B cell (primary cell): ENCODE measurements around the gene PHKG2. TPM values are rescaled to one million over a fixed set of nuclear protein-coding genes. Genes with fewer than 3 reads are reported as not detected.
A peak's percentile ranks its signal among the peaks of the same experiment; 100 is the strongest.

ENCODE experiments used
- ATAC-seq: fragments of 200-7000 bp; cut with Tn5 transposase; one replicate; pipeline ENCODE4 v1.10.0; 2021; ENCODE audit warnings: low read depth, mild to moderate bottlenecking, moderate number of reproducible peaks, moderate library complexity
- CTCF ChIA-PET: fragments of 350-600 bp; sonication (Branson Sonifier 250); formaldehyde crosslinking; loops from one replicate; lab custom pipeline; 2021; ENCODE audit warnings: antibody characterized with exemption, inconsistent platforms; lab: Charles Lee
- POLR2A ChIA-PET: fragments of 350-600 bp; sonication (Branson Sonifier 250); formaldehyde crosslinking; loops from one replicate; lab custom pipeline; 2021; ENCODE audit warnings: antibody characterized with exemption; lab: Charles Lee
- DNase-seq: peaks from one replicate; pipeline ENCODE4 v3.0.0; 2013
- H2AFZ ChIP-seq: 2 replicates; pipeline ENCODE4 v1.6.1; 2012; ENCODE audit warnings: mild to moderate bottlenecking, low read depth, low read length; ENCODE audit not compliant: insufficient read depth, poor library complexity, severe bottlenecking
- H3K27ac ChIP-seq, 2 donors: 1 replicate in 1 of 2; 2 replicates in 1 of 2; pipeline ENCODE4 v1.5.1; 2012 to 2013; ENCODE audit warnings: low read length in 2 of 2, mild to moderate bottlenecking in 2 of 2, moderate library complexity in 1 of 2
- H3K27me3 ChIP-seq, 4 experiments: fragments of 200-600 bp in 1 of 4; sonication (generic) in 1 of 4; replicated peaks in 1 of 4; 1 replicate in 2 of 4; 2 replicates in 2 of 4; pipeline versions ENCODE4 v1.6.1 to v1.7.0; 2013 to 2016; ENCODE audit warnings: low read length in 3 of 4, mild to moderate bottlenecking in 2 of 4, mixed read lengths in 1 of 4, moderate library complexity in 1 of 4; ENCODE audit not compliant: insufficient read depth in 4 of 4, control insufficient read depth in 3 of 4; ENCODE audit errors: control extremely low read depth in 1 of 4
- H3K36me3 ChIP-seq, 2 experiments: replicated peaks in 1 of 2; 1 replicate in 1 of 2; 2 replicates in 1 of 2; pipeline versions ENCODE4 v1.6.1 to v1.7.1; 2013; ENCODE audit warnings: low read length in 1 of 2; ENCODE audit not compliant: insufficient read depth in 2 of 2, control insufficient read depth in 1 of 2; ENCODE audit errors: control extremely low read depth in 1 of 2, extremely low read depth in 1 of 2
- H3K4me1 ChIP-seq, 2 donors: fragments of 200-600 bp in 1 of 2; sonication (generic) in 1 of 2; 1 replicate in 1 of 2; 2 replicates in 1 of 2; pipeline versions ENCODE4 v1.5.1 to v1.6.1; 2013 to 2017; ENCODE audit warnings: low read length in 2 of 2; ENCODE audit not compliant: control insufficient read depth in 2 of 2, insufficient read depth in 2 of 2
- H3K4me2 ChIP-seq: replicated peaks from 2 replicates; pipeline ENCODE3; 2012; ENCODE audit warnings: mild to moderate bottlenecking, low read depth, low read length; ENCODE audit not compliant: poor library complexity, severe bottlenecking
- H3K4me3 ChIP-seq, 5 experiments: fragments of 200-600 bp in 1 of 5; sonication (generic) in 1 of 5; 1 replicate in 3 of 5; 2 replicates in 2 of 5; pipeline versions ENCODE4 v1.5.1 to v1.7.0; 2011 to 2016; ENCODE audit warnings: low read length in 4 of 5, mild to moderate bottlenecking in 4 of 5, low read depth in 2 of 5, control low read depth in 1 of 5, moderate library complexity in 1 of 5; ENCODE audit not compliant: insufficient read depth in 1 of 5; ENCODE audit errors: control extremely low read depth in 1 of 5, extremely low read depth in 1 of 5
- H3K79me2 ChIP-seq: fragments of 200-600 bp; sonication (generic); one replicate; pipeline ENCODE4 v1.6.0; 2016; ENCODE audit warnings: low read length; ENCODE audit not compliant: control insufficient read depth, insufficient read depth
- H3K9ac ChIP-seq: fragments of 200-600 bp; sonication (generic); 2 replicates; pipeline ENCODE4 v1.6.1; 2017; ENCODE audit warnings: mild to moderate bottlenecking, low read length, moderate library complexity
- H3K9me3 ChIP-seq, 3 donors: one replicate each; pipeline versions ENCODE4 v1.6.1 to v1.7.1; 2013; ENCODE audit warnings: low read length in 2 of 3; ENCODE audit not compliant: control insufficient read depth in 2 of 3, insufficient read depth in 1 of 3; ENCODE audit errors: control extremely low read depth in 1 of 3
- H4K20me1 ChIP-seq: 2 replicates; pipeline ENCODE4 v1.6.0; 2012; ENCODE audit warnings: mild to moderate bottlenecking, low read length; ENCODE audit not compliant: insufficient read depth, control insufficient read depth, poor library complexity, severe bottlenecking
- H3K27ac Mint-ChIP-seq: one replicate; pipeline ENCODE4 v1.8.0; 2021; ENCODE audit warnings: mixed read lengths
- H3K27me3 Mint-ChIP-seq: one replicate; pipeline ENCODE4 v1.8.0; 2021; ENCODE audit warnings: mixed read lengths
- H3K4me1 Mint-ChIP-seq: one replicate; pipeline ENCODE4 v1.8.0; 2021; ENCODE audit warnings: mixed read lengths
- H3K4me3 Mint-ChIP-seq: one replicate; pipeline ENCODE4 v1.8.0; 2021; ENCODE audit warnings: mixed read lengths
- H3K9me3 Mint-ChIP-seq: one replicate; pipeline ENCODE4 v1.8.0; 2022; ENCODE audit warnings: mixed read lengths; ENCODE audit not compliant: insufficient read depth
- EZH2 ChIP-seq: IDR thresholded peaks from 2 replicates; pipeline ENCODE4 v1.6.1; 2012; ENCODE audit warnings: borderline replicate concordance, low read depth, mild to moderate bottlenecking, moderate library complexity, low read length; ENCODE audit not compliant: insufficient read depth, poor library complexity, severe bottlenecking
- WGBS: methylation state at CpG from one replicate; pipeline ENCODE4 v1.1.5; 2013; ENCODE audit warnings: missing lambda C conversion rate; ENCODE audit not compliant: insufficient coverage; 5-methylcytosine and 5-hydroxymethylcytosine counted together
- intact Hi-C: fragments of 100-400 bp; cut with micrococcal nuclease; formaldehyde crosslinking; loops from one replicate; pipeline ENCODE4 v1.10.0; 2022
- polyA plus RNA-seq: library from polyadenylated mRNA; depleted of rRNA; stranded (reverse); fragments of >200 nt; gene quantifications from 2 replicates; pipeline ENCODE4 v1.2.3, GENCODE V29; 2012
- total RNA-seq, 2 donors: library from RNA; stranded (reverse); fragments of 120-200 nt in 1 of 2; gene quantifications; 1 replicate in 1 of 2; 2 replicates in 1 of 2; pipeline versions ENCODE4 v1.2.3 to v1.2.4, GENCODE V29; 2013 to 2022
- TF ChIP-seq, protein P1 (sequence below): fragments of 200-600 bp; IDR thresholded peaks from one replicate; pipeline ENCODE4 v1.8.0; 2022; ENCODE audit warnings: antibody characterized with exemption, mild to moderate bottlenecking

PHKG2 gene
- total and polyA plus RNA-seq, 2 donors (not counting 1 experiment from before 2014, with no cell fraction given), result 55.7 to 80.8 TPM

DNA sequence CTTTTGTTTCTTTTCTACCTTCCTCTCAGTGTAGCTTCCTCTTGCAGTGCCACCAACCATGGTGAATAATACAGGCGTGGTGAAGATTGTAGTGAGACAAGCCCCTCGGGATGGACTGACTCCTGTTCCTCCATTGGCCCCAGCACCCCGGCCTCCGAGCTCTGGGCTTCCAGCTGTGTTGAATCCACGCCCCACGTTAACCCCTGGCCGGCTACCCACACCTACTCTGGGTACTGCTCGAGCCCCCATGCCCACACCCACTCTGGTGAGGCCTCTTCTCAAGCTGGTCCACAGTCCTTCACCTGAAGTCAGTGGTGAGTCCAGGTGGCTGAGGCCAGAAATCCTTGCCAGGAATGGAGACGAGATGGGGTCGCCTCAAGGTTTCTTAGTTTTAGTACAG, 25.3 kb upstream of the PHKG2 start:
- WGBS, result 99% methylated on average over 10 of the region's 10 CpGs
- POLR2A ChIA-PET, result no interaction called here

DNA sequence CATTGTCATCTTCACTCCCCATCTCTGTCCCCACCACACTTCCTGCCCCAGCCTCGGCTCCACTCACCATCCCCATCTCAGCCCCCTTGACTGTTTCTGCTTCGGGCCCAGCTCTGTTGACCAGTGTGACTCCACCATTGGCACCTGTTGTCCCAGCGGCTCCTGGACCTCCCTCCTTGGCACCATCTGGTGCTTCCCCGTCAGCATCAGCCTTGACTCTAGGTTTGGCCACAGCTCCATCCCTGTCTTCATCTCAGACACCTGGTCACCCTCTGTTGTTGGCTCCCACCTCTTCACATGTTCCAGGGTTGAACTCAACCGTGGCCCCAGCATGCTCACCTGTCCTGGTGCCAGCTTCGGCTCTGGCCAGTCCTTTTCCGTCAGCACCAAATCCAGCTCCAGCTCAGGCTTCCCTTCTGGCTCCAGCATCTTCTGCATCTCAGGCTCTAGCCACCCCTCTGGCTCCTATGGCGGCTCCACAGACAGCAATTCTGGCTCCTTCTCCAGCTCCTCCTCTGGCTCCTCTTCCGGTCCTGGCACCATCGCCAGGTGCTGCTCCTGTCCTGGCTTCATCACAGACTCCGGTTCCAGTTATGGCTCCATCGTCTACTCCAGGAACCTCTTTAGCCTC, 24.4 kb upstream of the PHKG2 start:
- Histone ChIP-seq H3K27me3 (no peaks in the 10 kb centered on the region), H2AFZ (no peak overlapping the region), H3K9me3 (no peaks in the 10 kb centered on the region), H3K36me3 (peaks cover 3 to 71% of the 10 kb centered on the region in 2 experiments), H3K79me2 (peaks cover 22% of the 10 kb centered on the region), H3K9ac (no peak overlapping the region), H3K4me2 (no peak overlapping the region), H3K27ac (no peak overlapping the region), H3K4me3 (no peak overlapping the region), H3K4me1 (peaks cover 6 to 9% of the 10 kb centered on the region in 2 donors), H4K20me1 (peaks cover 45% of the 10 kb centered on the region)
- no peak overlapping the region for H3K4me3 Mint-ChIP-seq
- H3K27ac Mint-ChIP-seq, result peak overlapping the region; percentile 57
- ChIA-PET POLR2A (interaction anchor here (0.8 kb wide), 1 partner anchor 25 kb away, joined by 4 read pairs; the partner anchor contains the start of gene SRCAP), CTCF (interaction anchor here (1.4 kb wide), 1 partner anchor 24 kb away, joined by 3 read pairs; the partner anchor contains the start of gene PHKG2)
- TF ChIP-seq, protein P1, sequence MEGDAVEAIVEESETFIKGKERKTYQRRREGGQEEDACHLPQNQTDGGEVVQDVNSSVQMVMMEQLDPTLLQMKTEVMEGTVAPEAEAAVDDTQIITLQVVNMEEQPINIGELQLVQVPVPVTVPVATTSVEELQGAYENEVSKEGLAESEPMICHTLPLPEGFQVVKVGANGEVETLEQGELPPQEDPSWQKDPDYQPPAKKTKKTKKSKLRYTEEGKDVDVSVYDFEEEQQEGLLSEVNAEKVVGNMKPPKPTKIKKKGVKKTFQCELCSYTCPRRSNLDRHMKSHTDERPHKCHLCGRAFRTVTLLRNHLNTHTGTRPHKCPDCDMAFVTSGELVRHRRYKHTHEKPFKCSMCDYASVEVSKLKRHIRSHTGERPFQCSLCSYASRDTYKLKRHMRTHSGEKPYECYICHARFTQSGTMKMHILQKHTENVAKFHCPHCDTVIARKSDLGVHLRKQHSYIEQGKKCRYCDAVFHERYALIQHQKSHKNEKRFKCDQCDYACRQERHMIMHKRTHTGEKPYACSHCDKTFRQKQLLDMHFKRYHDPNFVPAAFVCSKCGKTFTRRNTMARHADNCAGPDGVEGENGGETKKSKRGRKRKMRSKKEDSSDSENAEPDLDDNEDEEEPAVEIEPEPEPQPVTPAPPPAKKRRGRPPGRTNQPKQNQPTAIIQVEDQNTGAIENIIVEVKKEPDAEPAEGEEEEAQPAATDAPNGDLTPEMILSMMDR, result no peak
- no peak for TF ChIP-seq EZH2
- intact Hi-C loops, result no loop called here
- 97% methylated on average over 12 of the region's 12 CpGs for WGBS
- no peaks in the 10 kb centered on the region for H3K27me3 Mint-ChIP-seq
- peaks cover 14% of the 10 kb centered on the region for H3K4me1 Mint-ChIP-seq
- ATAC-seq (no peak), DNase-seq (no peak)
- H3K9me3 Mint-ChIP-seq, result no peaks in the 10 kb centered on the region

More for the DNA sequence above, 25.3 kb upstream of the PHKG2 start:
- Mint-ChIP-seq H3K4me3 (no peak overlapping the region), H3K27me3 (no peaks in the 10 kb centered on the region), H3K27ac (no peak overlapping the region), H3K9me3 (no peaks in the 10 kb centered on the region), H3K4me1 (peaks cover 14% of the 10 kb centered on the region)
- H4K20me1 ChIP-seq, result peaks cover 50% of the 10 kb centered on the region
- TF ChIP-seq, protein P1, result no peak
- TF ChIP-seq EZH2, result no peak
- CTCF ChIA-PET, result interaction anchor here (1.4 kb wide), 1 partner anchor 25 kb away, joined by 3 read pairs; the partner anchor contains the start of gene PHKG2
- H3K9ac ChIP-seq, result no peak overlapping the region
- H3K27me3 ChIP-seq, result no peaks in the 10 kb centered on the region
- H3K79me2 ChIP-seq, result peaks cover 28% of the 10 kb centered on the region
- no peak overlapping the region for H3K27ac ChIP-seq
- no peaks in the 10 kb centered on the region for H3K9me3 ChIP-seq
- no peak overlapping the region for H2AFZ ChIP-seq
- peaks cover 3 to 67% of the 10 kb centered on the region in 2 experiments for H3K36me3 ChIP-seq
- ATAC-seq, result no peak
- intact Hi-C loops, result no loop called here
- H3K4me3 ChIP-seq, result no peak overlapping the region
- peaks cover 6 to 9% of the 10 kb centered on the region in 2 donors for H3K4me1 ChIP-seq
- DNase-seq, result no peak
- no peak overlapping the region for H3K4me2 ChIP-seq
